KMS-11 (cell line): ENCODE data around the gene RAP1GAP2.

Experiments used
- H2AFZ ChIP-seq: fragments of 200-600 bp; sonication (generic); 2 replicates; pipeline ENCODE4 v1.6.1; 2016; ENCODE audit warnings: antibody characterized with exemption, mixed run types, low read depth
- H3K27ac ChIP-seq: fragments of 200-600 bp; sonication (generic); 2 replicates; pipeline ENCODE4 v1.6.1; 2016; ENCODE audit warnings: mild to moderate bottlenecking, mixed run types
- H3K27me3 ChIP-seq: fragments of 200-600 bp; sonication (generic); 2 replicates; pipeline ENCODE4 v1.6.1; 2017; ENCODE audit warnings: mild to moderate bottlenecking, low read depth, mixed run types, moderate library complexity; ENCODE audit not compliant: insufficient read depth
- H3K36me3 ChIP-seq: fragments of 200-600 bp; sonication (generic); 2 replicates; pipeline ENCODE4 v1.6.1; 2017; ENCODE audit warnings: mild to moderate bottlenecking, mixed run types; ENCODE audit not compliant: insufficient read depth
- H3K4me1 ChIP-seq: fragments of 200-600 bp; sonication (generic); 2 replicates; pipeline ENCODE4 v1.6.1; 2016; ENCODE audit warnings: mild to moderate bottlenecking, low read depth, mixed run types; ENCODE audit not compliant: poor library complexity, severe bottlenecking
- H3K4me2 ChIP-seq: fragments of 200-600 bp; sonication (generic); 2 replicates; pipeline ENCODE4 v1.7.0; 2016; ENCODE audit warnings: mild to moderate bottlenecking, mixed run types
- H3K4me3 ChIP-seq: fragments of 200-600 bp; sonication (generic); IDR thresholded peaks from 2 replicates; pipeline ENCODE4 v1.6.1; 2017; ENCODE audit warnings: low read depth, low read length, mixed read lengths; ENCODE audit not compliant: insufficient read depth
- H3K79me2 ChIP-seq: fragments of 200-600 bp; sonication (generic); 2 replicates; pipeline ENCODE4 v1.6.1; 2016; ENCODE audit warnings: low read depth, mixed run types; ENCODE audit not compliant: insufficient read depth
- H3K9ac ChIP-seq: fragments of 200-600 bp; sonication (generic); 2 replicates; pipeline ENCODE4 v1.6.1; 2016; ENCODE audit warnings: mild to moderate bottlenecking, mixed run types
- H4K20me1 ChIP-seq: fragments of 200-600 bp; sonication (generic); 2 replicates; pipeline ENCODE4 v1.6.1; 2016; ENCODE audit warnings: mild to moderate bottlenecking, mixed run types; ENCODE audit not compliant: insufficient read depth
- CTCF ChIP-seq: fragments of 200-600 bp; sonication (generic); conservative IDR thresholded peaks from 2 replicates; pipeline ENCODE4 v1.6.1; 2017; ENCODE audit warnings: low read depth, mild to moderate bottlenecking, antibody characterized with exemption, low read length, moderate library complexity, mixed read lengths

The RAP1GAP2 gene

GRCh38 chr17:2828397-2829038 is 32.3 kb downstream of the RAP1GAP2 start:
- TF ChIP-seq CTCF: peak; percentile 64
- H3K79me2 ChIP-seq: no peaks in the 10 kb centered on the region
- no peaks in the 10 kb centered on the region for H3K4me1 ChIP-seq
- H3K27ac ChIP-seq: no peak overlapping the region
- H4K20me1 ChIP-seq: no peaks in the 10 kb centered on the region
- peaks cover 6% of the 10 kb centered on the region; the same call in 1 of the 2 replicates for H3K27me3 ChIP-seq
- H3K36me3 ChIP-seq: no peaks in the 10 kb centered on the region
- no peak overlapping the region for H3K9ac ChIP-seq
- H2AFZ ChIP-seq: no peak overlapping the region
- H3K4me3 ChIP-seq: no peak overlapping the region
- H3K4me2 ChIP-seq: no peak overlapping the region

GRCh38 chr17:2830678-2831077 is 34.4 kb downstream of the RAP1GAP2 start:
- Histone ChIP-seq H3K27ac (no peak overlapping the region), H3K79me2 (no peaks in the 10 kb centered on the region), H3K4me3 (no peak overlapping the region), H3K4me2 (no peak overlapping the region), H3K9ac (no peak overlapping the region), H3K27me3 (peaks cover 5% of the 10 kb centered on the region; the same call in 1 of the 2 replicates), H3K4me1 (no peaks in the 10 kb centered on the region), H3K36me3 (no peaks in the 10 kb centered on the region), H4K20me1 (no peaks in the 10 kb centered on the region), H2AFZ (no peak overlapping the region)
- TF ChIP-seq CTCF: no peak

- Histone ChIP-seq H3K79me2 (no peaks in the 10 kb centered on the region), H2AFZ (no peak overlapping the region), H3K4me1 (no peaks in the 10 kb centered on the region), H3K36me3 (no peaks in the 10 kb centered on the region), H4K20me1 (no peaks in the 10 kb centered on the region), H3K9ac (no peak overlapping the region), H3K27me3 (peaks cover 5% of the 10 kb centered on the region; the same call in 1 of the 2 replicates), H3K27ac (no peak overlapping the region), H3K4me3 (no peak overlapping the region), H3K4me2 (no peak overlapping the region)
- TF ChIP-seq CTCF: no peak
These were observed 39.5 kb downstream of the RAP1GAP2 start for GRCh38 chr17:2835780-2836179.

GRCh38 chr17:2837147-2837561 is 40.9 kb downstream of the RAP1GAP2 start:
- no peak overlapping the region for H3K27ac ChIP-seq
- H3K4me3 ChIP-seq: no peak overlapping the region
- TF ChIP-seq CTCF: no peak
- peaks cover 5% of the 10 kb centered on the region; the same call in 1 of the 2 replicates for H3K27me3 ChIP-seq
- no peak overlapping the region for H3K4me2 ChIP-seq
- no peak overlapping the region for H3K9ac ChIP-seq
- H3K4me1 ChIP-seq: no peaks in the 10 kb centered on the region
- no peaks in the 10 kb centered on the region for H3K79me2 ChIP-seq
- no peaks in the 10 kb centered on the region for H4K20me1 ChIP-seq
- no peak overlapping the region for H2AFZ ChIP-seq
- no peaks in the 10 kb centered on the region for H3K36me3 ChIP-seq
